ENCODE results near the gene PLEKHA3. TPM values are rescaled to one million over a fixed set of nuclear protein-coding genes. Genes with fewer than 3 reads are reported as not detected.
A peak's percentile ranks its signal among the peaks of the same experiment; 100 is the strongest.

Gene PLEKHA3
- total and polyA plus RNA-seq, 9 of the 15 experiments (the other 6 are each of a cell fraction or from before 2014, with no cell fraction given): 2.3 to 23.4 (median 10.5) TPM

DNA sequence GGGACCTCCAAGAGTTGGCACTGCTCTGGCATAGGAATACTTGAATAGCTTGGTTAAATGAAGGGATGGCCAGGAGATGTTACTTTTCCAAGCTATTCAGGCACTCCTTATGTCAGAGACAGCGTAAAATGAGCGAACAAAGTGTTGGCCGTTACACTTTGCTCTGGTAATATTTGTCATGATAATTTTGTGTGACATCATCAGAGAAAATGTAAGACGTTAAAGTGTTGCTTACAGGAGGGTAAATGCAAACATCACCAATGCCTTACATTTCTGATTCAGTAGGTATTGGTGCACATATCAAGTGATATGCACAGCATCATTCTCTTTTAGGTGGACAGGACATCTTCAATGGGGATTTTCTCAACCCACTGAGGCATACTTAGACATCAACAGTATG, 46.0 kb downstream of the PLEKHA3 start:
- Histone ChIP-seq H3K9me3 (replicated peaks; ENCODE audit: control insufficient read depth, insufficient read depth, low read depth, low read length) (no peaks in the 10 kb centered on the region; the same call in 1 of the 2 replicates), H3K27ac (ENCODE audit: extremely low read depth, low read depth, low read length) (no peak overlapping the region), H3K9me1 (ENCODE audit: control insufficient read depth, insufficient read depth, low read length) (no peaks in the 10 kb centered on the region), H3K4me2 (ENCODE audit: insufficient read depth, low read length) (no peak overlapping the region), H3K9ac (ENCODE audit: insufficient read depth in 1 of 2, low read depth in 2 of 2, low read length in 2 of 2) (no peak overlapping the region), H3K27me3 (ENCODE audit: control insufficient read depth in 2 of 2, insufficient read depth in 2 of 2, low read length in 2 of 2) (no peaks in the 10 kb centered on the region), H3K36me3 (ENCODE audit: control insufficient read depth, insufficient read depth, low read length) (peaks cover 5% of the 10 kb centered on the region; the same call in 2 of the 3 replicates), H4K20me1 (replicated peaks; ENCODE audit: control insufficient read depth, insufficient read depth, low read length) (peaks cover 4% of the 10 kb centered on the region), H3K79me2 (ENCODE audit: control insufficient read depth, insufficient read depth, low read length) (peaks cover 73% of the 10 kb centered on the region), H2AFZ (ENCODE audit: low read depth, low read length) (no peak overlapping the region), H3K4me1 (replicated peaks in 1 of 2; ENCODE audit: control insufficient read depth in 2 of 2, insufficient read depth in 2 of 2, low read length in 2 of 2) (peaks cover 0 to 2% of the 10 kb centered on the region in 2 experiments; a peak in 1 of 5 replicates), H3K4me3 (no peak overlapping the region)
- ATAC-seq (no peak), DNase-seq (ENCODE audit: extremely low read depth in 1 of 4, low spot score in 3 of 4) (no peak), FAIRE-seq (no peak)
- BruUV-seq (replicated peaks): no TSS peak
- in situ Hi-C loops (cut with MboI): no loop called here
- CTCF ChIA-PET (ENCODE audit: low intra/inter-chr PET ratio): no interaction called here
- WGBS (ENCODE audit: insufficient coverage, low coverage, missing lambda C conversion rate): 90% methylated on average over 4 of the region's 4 CpGs
- intact Hi-C loops (cut with micrococcal nuclease): no loop called here
- no peak for TF ChIP-seq ZNF197 (CRISPR knock-in tag; IDR thresholded peaks at IDR 0.05; ENCODE audit: low read depth)
- TF ChIP-seq, protein P1, sequence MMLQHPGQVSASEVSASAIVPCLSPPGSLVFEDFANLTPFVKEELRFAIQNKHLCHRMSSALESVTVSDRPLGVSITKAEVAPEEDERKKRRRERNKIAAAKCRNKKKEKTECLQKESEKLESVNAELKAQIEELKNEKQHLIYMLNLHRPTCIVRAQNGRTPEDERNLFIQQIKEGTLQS (IDR thresholded peaks at IDR 0.05): 0 out of 2 replicates have a peak, but pooled peaks have one; percentile 25
- TF ChIP-seq, protein P1 (CRISPR knock-in tag; conservative IDR thresholded peaks at IDR 0.05): no peak
- no peak for TF ChIP-seq BHLHE40 (IDR thresholded peaks at IDR 0.05; ENCODE audit: low read length)
- POLR2A ChIA-PET: no interaction called here

DNA sequence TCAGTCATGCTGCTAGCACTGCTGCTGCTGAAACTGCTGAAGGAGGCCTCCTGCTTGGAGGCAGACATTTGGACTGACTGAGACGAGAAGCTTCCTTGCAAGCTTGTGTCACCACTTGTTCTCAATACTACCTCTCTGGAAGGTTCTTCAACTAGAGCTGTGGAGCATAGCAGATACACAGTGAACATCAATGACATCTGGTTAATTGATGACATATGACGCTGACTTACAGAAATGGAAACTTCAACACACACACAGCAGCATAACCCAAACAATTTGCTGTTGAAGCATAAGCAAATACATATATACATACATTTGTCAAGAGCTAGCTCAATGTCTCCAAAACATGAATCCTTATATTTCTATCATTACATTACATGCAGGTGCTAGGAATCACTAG, 47.3 kb downstream of the PLEKHA3 start:
- in situ Hi-C loops (cut with MboI) (no loop called here), intact Hi-C loops (cut with micrococcal nuclease) (no loop called here)
- no peak overlapping the region for H3K4me3 ChIP-seq
- no peaks in the 10 kb centered on the region for H3K27me3 ChIP-seq (ENCODE audit: control insufficient read depth in 2 of 2, insufficient read depth in 2 of 2, low read length in 2 of 2)
- H3K79me2 ChIP-seq (ENCODE audit: control insufficient read depth, insufficient read depth, low read length): peaks cover 76% of the 10 kb centered on the region
- no peak overlapping the region for H3K4me2 ChIP-seq (ENCODE audit: insufficient read depth, low read length)
- peaks cover 0 to 2% of the 10 kb centered on the region in 2 experiments; a peak in 1 of 5 replicates for H3K4me1 ChIP-seq (replicated peaks in 1 of 2; ENCODE audit: control insufficient read depth in 2 of 2, insufficient read depth in 2 of 2, low read length in 2 of 2)
- CTCF ChIA-PET (ENCODE audit: low intra/inter-chr PET ratio): no interaction called here
- H3K9ac ChIP-seq (ENCODE audit: insufficient read depth in 1 of 2, low read depth in 2 of 2, low read length in 2 of 2): peak overlapping the region in 1 of 2 experiments; percentile 32; a peak in 1 of 4 replicates
- H3K9me3 ChIP-seq (replicated peaks; ENCODE audit: control insufficient read depth, insufficient read depth, low read depth, low read length): no peaks in the 10 kb centered on the region; the same call in 1 of the 2 replicates
- peaks cover 16% of the 10 kb centered on the region; the same call in 2 of the 3 replicates for H3K36me3 ChIP-seq (ENCODE audit: control insufficient read depth, insufficient read depth, low read length)
- ATAC-seq (no peak), FAIRE-seq (no peak), DNase-seq (ENCODE audit: extremely low read depth in 1 of 4, low spot score in 3 of 4) (no peak)
- WGBS (ENCODE audit: insufficient coverage, low coverage, missing lambda C conversion rate): 65% methylated on average over 2 of the region's 2 CpGs
- H3K9me1 ChIP-seq (ENCODE audit: control insufficient read depth, insufficient read depth, low read length): no peaks in the 10 kb centered on the region
- no peak overlapping the region for H2AFZ ChIP-seq (ENCODE audit: low read depth, low read length)
- BruUV-seq (replicated peaks): no TSS peak
- peaks cover 4% of the 10 kb centered on the region for H4K20me1 ChIP-seq (replicated peaks; ENCODE audit: control insufficient read depth, insufficient read depth, low read length)
- H3K27ac ChIP-seq (ENCODE audit: extremely low read depth, low read depth, low read length): no peak overlapping the region
- POLR2A ChIA-PET: interaction anchor here (1.0 to 1.3 kb wide), 3 partner anchors 11 to 16 kb away, joined by 3 read pairs; no protein-coding TSS in a partner anchor
- TF ChIP-seq, protein P2, sequence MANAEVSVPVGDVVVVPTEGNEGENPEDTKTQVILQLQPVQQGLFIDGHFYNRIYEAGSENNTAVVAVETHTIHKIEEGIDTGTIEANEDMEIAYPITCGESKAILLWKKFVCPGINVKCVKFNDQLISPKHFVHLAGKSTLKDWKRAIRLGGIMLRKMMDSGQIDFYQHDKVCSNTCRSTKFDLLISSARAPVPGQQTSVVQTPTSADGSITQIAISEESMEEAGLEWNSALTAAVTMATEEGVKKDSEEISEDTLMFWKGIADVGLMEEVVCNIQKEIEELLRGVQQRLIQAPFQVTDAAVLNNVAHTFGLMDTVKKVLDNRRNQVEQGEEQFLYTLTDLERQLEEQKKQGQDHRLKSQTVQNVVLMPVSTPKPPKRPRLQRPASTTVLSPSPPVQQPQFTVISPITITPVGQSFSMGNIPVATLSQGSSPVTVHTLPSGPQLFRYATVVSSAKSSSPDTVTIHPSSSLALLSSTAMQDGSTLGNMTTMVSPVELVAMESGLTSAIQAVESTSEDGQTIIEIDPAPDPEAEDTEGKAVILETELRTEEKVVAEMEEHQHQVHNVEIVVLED (CRISPR knock-in tag; IDR thresholded peaks at IDR 0.05): no peak
- TF ChIP-seq RNF2 (IDR thresholded peaks at IDR 0.05) (no peak), EP300 (IDR thresholded peaks at IDR 0.05; ENCODE audit: low read length) (no peak), ZNF324 (CRISPR knock-in tag; IDR thresholded peaks at IDR 0.05) (no peak), ZZZ3 (IDR thresholded peaks at IDR 0.05) (no peak), ZEB2 (IDR thresholded peaks at IDR 0.05) (no peak), ZNF316 (IDR thresholded peaks at IDR 0.05) (0 out of 2 replicates have a peak, but pooled peaks have one; percentile 13)
